HUES64 (cell line): ENCODE results near the gene SCLT1.

Source experiments
- H3K27ac ChIP-seq: 2 replicates; pipeline ENCODE4 v1.7.0; 2013; ENCODE audit warnings: low read depth, low read length, inconsistent platforms
- H3K27me3 ChIP-seq: 2 replicates; pipeline ENCODE4 v1.6.1; 2013; ENCODE audit warnings: mild to moderate bottlenecking, low read length; ENCODE audit not compliant: insufficient read depth
- H3K36me3 ChIP-seq: 2 replicates; pipeline ENCODE4 v1.6.1; 2013; ENCODE audit warnings: mild to moderate bottlenecking, low read length; ENCODE audit not compliant: insufficient read depth
- H3K4me1 ChIP-seq: 2 replicates; pipeline ENCODE4 v1.6.1; 2013; ENCODE audit warnings: mild to moderate bottlenecking, low read length, moderate library complexity; ENCODE audit not compliant: insufficient read depth
- H3K4me3 ChIP-seq: 2 replicates; pipeline ENCODE4 v1.5.1; 2013; ENCODE audit warnings: mild to moderate bottlenecking, low read length, moderate library complexity
- H3K9ac ChIP-seq: 2 replicates; pipeline ENCODE4 v1.6.1; 2013; ENCODE audit warnings: mild to moderate bottlenecking, low read depth, low read length
- H3K9me3 ChIP-seq: 2 replicates; pipeline ENCODE4 v1.6.1; 2013; ENCODE audit warnings: low read depth, low read length; ENCODE audit not compliant: insufficient read depth
- WGBS: fragments of 150-250, 120-280 bp; methylation state at CpG from one replicate; pipeline ENCODE4 v1.1.7; 2013; ENCODE audit warnings: missing lambda C conversion rate; 5-methylcytosine and 5-hydroxymethylcytosine counted together

Gene SCLT1

DNA sequence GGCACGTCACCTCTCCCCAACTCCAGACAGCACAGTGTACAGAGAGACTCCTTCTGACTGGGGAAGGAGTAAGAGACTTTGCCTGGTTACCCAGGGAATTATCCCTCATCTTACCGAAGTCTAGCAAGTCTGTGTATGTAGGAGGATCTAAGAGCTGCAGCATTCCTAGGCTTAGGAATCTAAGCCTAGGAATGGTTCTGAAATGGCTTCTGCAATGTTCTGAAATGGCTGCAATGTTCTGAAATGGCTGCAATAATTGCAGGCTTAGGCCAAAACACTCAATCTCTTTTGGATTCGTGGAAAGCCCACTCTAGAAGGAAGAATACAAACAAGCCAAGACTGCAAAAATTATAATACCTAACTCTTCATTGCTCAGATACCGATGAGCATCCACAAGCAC is 106.4 kb downstream of the SCLT1 start:
- Histone ChIP-seq H3K9me3 (no peaks in the 10 kb centered on the region), H3K9ac (no peak overlapping the region), H3K27ac (no peak overlapping the region), H3K4me3 (no peak overlapping the region), H3K27me3 (no peaks in the 10 kb centered on the region), H3K4me1 (no peaks in the 10 kb centered on the region), H3K36me3 (no peaks in the 10 kb centered on the region)
- WGBS: 93% methylated on average over 4 of the region's 4 CpGs

- no peak overlapping the region for H3K9ac ChIP-seq
- no peaks in the 10 kb centered on the region for H3K36me3 ChIP-seq
- no peaks in the 10 kb centered on the region for H3K27me3 ChIP-seq
- H3K4me3 ChIP-seq: no peak overlapping the region
- 89% methylated on average over 1 of the region's 2 CpGs for WGBS
- no peaks in the 10 kb centered on the region for H3K4me1 ChIP-seq
- no peaks in the 10 kb centered on the region for H3K9me3 ChIP-seq
- no peak overlapping the region for H3K27ac ChIP-seq
Observed at GRCh38 chr4:128986019-128986418, 107.3 kb downstream of the SCLT1 start.

- H3K4me1 ChIP-seq: no peaks in the 10 kb centered on the region
- H3K9ac ChIP-seq: no peak overlapping the region
- H3K27me3 ChIP-seq: no peaks in the 10 kb centered on the region
- no peak overlapping the region for H3K4me3 ChIP-seq
- H3K27ac ChIP-seq: no peak overlapping the region
- no peaks in the 10 kb centered on the region for H3K9me3 ChIP-seq
- H3K36me3 ChIP-seq: no peaks in the 10 kb centered on the region
- WGBS: 92% methylated on average over 2 of the region's 2 CpGs
Observed at GRCh38 chr4:128983771-128984485, 109.4 kb downstream of the SCLT1 start.

DNA sequence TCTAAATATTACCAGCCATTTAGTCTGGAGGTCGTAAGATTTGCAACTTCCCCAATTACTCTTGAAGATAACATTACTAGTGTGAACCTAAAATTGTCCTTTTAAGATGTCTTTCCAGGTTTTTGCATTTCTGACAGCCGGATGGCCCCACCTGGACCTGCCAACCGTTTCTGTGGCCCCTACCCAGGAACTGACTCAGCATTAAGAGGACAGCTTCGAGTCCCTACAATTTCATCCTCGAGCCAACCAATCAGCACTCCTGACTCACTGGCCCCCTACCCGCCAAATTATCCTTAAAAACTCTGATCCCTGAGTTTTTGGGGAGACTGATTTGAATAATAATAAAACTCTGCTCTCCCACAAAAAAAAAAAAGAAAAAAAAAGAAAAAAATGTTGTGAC is 112.0 kb downstream of the SCLT1 start:
- H3K27ac ChIP-seq: no peak overlapping the region
- H3K27me3 ChIP-seq: no peaks in the 10 kb centered on the region
- 87% methylated on average over 6 of the region's 6 CpGs for WGBS
- H3K9me3 ChIP-seq: no peaks in the 10 kb centered on the region
- H3K36me3 ChIP-seq: no peaks in the 10 kb centered on the region
- H3K9ac ChIP-seq: no peak overlapping the region
- H3K4me1 ChIP-seq: no peaks in the 10 kb centered on the region
- no peak overlapping the region for H3K4me3 ChIP-seq

- no CpG with 5 or more reads among the region's 1 CpG for WGBS
- Histone ChIP-seq H3K9ac (no peak overlapping the region), H3K36me3 (no peaks in the 10 kb centered on the region), H3K9me3 (no peaks in the 10 kb centered on the region), H3K4me1 (no peaks in the 10 kb centered on the region), H3K27me3 (no peaks in the 10 kb centered on the region), H3K4me3 (no peak overlapping the region), H3K27ac (no peak overlapping the region)
Observed at GRCh38 chr4:128980816-128981326, 112.5 kb downstream of the SCLT1 start.

GRCh38 chr4:128979934-128980333 is 113.4 kb downstream of the SCLT1 start:
- Histone ChIP-seq H3K4me1 (no peaks in the 10 kb centered on the region), H3K9me3 (no peaks in the 10 kb centered on the region), H3K4me3 (no peak overlapping the region), H3K36me3 (no peaks in the 10 kb centered on the region), H3K27me3 (no peaks in the 10 kb centered on the region), H3K9ac (no peak overlapping the region), H3K27ac (no peak overlapping the region)

- H3K9me3 ChIP-seq: no peaks in the 10 kb centered on the region
- 87% methylated on average over 1 of the region's 1 CpG for WGBS
- H3K36me3 ChIP-seq: no peaks in the 10 kb centered on the region
- no peak overlapping the region for H3K9ac ChIP-seq
- no peak overlapping the region for H3K4me3 ChIP-seq
- H3K27me3 ChIP-seq: no peaks in the 10 kb centered on the region
- no peak overlapping the region for H3K27ac ChIP-seq
- H3K4me1 ChIP-seq: no peaks in the 10 kb centered on the region
Observed at GRCh38 chr4:128978985-128979384, 114.4 kb downstream of the SCLT1 start.

DNA sequence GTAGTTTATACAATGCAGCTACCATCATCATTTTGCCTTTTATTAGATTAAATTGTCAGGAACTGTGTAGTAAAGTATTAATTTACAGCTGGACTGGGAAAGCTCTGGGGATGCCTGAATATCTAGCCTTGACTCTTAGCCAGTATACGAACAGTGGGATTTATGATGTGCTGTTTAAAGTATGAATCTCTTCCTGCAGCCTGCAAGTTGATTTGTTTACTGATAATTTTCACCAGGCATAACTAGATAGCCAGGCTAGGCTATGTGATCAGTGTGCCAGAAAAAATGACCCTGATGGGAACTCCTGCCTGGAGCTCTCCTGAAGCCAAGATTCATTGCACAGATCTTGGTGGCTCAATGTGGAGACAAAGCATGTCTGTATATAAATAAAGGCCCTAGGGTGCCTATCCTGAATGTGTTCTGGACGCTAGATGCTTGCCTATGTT is 119.2 kb downstream of the SCLT1 start:
- Histone ChIP-seq H3K36me3 (no peaks in the 10 kb centered on the region), H3K9me3 (no peaks in the 10 kb centered on the region), H3K9ac (no peak overlapping the region), H3K4me3 (no peak overlapping the region), H3K27me3 (no peaks in the 10 kb centered on the region), H3K27ac (no peak overlapping the region), H3K4me1 (no peaks in the 10 kb centered on the region)
- 90% methylated on average over 2 of the region's 2 CpGs for WGBS

- no peak overlapping the region for H3K27ac ChIP-seq
- H3K9me3 ChIP-seq: no peaks in the 10 kb centered on the region
- H3K4me1 ChIP-seq: no peaks in the 10 kb centered on the region
- no peaks in the 10 kb centered on the region for H3K27me3 ChIP-seq
- no peaks in the 10 kb centered on the region for H3K36me3 ChIP-seq
- no peak overlapping the region for H3K4me3 ChIP-seq
- H3K9ac ChIP-seq: no peak overlapping the region
Observed at GRCh38 chr4:128973384-128973783, 120.0 kb downstream of the SCLT1 start.

DNA sequence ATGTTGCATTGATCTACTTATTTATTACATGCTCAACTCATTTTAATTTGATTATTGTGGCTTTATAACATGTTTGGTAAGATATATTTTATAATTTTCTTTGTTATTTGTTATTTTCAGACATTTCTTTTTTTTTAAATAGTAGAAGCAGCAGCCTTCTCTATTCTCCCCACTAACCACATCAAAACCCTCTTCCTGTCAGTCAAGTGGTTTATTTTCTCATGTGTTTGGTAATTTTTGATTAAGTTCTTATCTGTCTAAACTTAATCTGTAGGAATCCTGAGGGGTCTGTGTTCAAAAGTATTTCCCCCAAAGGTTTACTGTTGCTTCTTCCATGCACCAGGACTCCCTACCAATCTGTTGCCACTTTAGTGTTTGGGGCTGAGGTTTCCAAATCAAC is 131.9 kb downstream of the SCLT1 start:
- H3K4me3 ChIP-seq: no peak overlapping the region
- H3K9me3 ChIP-seq: no peaks in the 10 kb centered on the region
- H3K4me1 ChIP-seq: no peaks in the 10 kb centered on the region
- no peak overlapping the region for H3K9ac ChIP-seq
- H3K27ac ChIP-seq: no peak overlapping the region
- H3K27me3 ChIP-seq: no peaks in the 10 kb centered on the region
- H3K36me3 ChIP-seq: no peaks in the 10 kb centered on the region

- no peaks in the 10 kb centered on the region for H3K36me3 ChIP-seq
- no peaks in the 10 kb centered on the region for H3K4me1 ChIP-seq
- H3K4me3 ChIP-seq: no peak overlapping the region
- no peak overlapping the region for H3K27ac ChIP-seq
- no peak overlapping the region for H3K9ac ChIP-seq
- WGBS: 80% methylated on average over 2 of the region's 2 CpGs
- H3K27me3 ChIP-seq: no peaks in the 10 kb centered on the region
- H3K9me3 ChIP-seq: no peaks in the 10 kb centered on the region
Observed at GRCh38 chr4:128958194-128958593, 135.1 kb downstream of the SCLT1 start.

DNA sequence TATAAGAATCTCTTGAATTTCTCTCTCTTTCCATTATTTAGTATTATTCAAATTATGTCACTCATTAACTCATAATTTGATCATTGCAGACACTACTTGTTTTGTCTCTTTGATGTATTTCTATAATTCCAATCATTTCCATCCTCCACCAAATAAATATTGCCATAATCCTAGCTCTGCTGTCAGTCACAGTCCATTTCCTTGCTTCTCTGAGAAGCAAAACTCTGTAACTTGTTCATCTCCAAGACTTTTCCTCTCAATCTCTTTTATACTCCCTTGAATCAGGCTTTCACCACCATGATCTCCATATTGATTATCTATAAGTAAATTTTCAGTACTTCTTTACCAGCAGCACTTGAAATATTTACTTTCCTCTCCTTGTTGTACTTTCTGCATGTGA is 135.9 kb downstream of the SCLT1 start:
- Histone ChIP-seq H3K9me3 (no peaks in the 10 kb centered on the region), H3K27me3 (no peaks in the 10 kb centered on the region), H3K27ac (no peak overlapping the region), H3K36me3 (no peaks in the 10 kb centered on the region), H3K4me3 (no peak overlapping the region), H3K4me1 (no peaks in the 10 kb centered on the region), H3K9ac (no peak overlapping the region)
